K562 (cell line): Measurements from ENCODE around the gene HES6. TPM values are rescaled to one million over a fixed set of nuclear protein-coding genes. Genes with fewer than 3 reads are reported as not detected.

Experiments used
- CEBPG ChIP-seq, 3 experiments: fragments of 200-800 bp in 1 of 3; sonication (Bioruptor generic) in 1 of 3; sonication (generic) in 1 of 3; formaldehyde crosslinking in 1 of 3; IDR thresholded peaks in 2 of 3; conservative IDR thresholded peaks in 1 of 3; 2 replicates each; pipeline versions ENCODE4 v1.6.1 to v1.8.0; 2016 to 2022; ENCODE audit warnings: missing compliant biosample characterization in 2 of 3, missing genetic modification characterization in 2 of 3, mild to moderate bottlenecking in 1 of 3, missing genetic modification reagents in 1 of 3
- ETS2 ChIP-seq: IDR thresholded peaks from 2 replicates; pipeline ENCODE4 v1.6.1; 2016; ENCODE audit warnings: borderline replicate concordance, missing genetic modification characterization, mild to moderate bottlenecking, moderate library complexity, missing compliant biosample characterization; ENCODE audit not compliant: poor library complexity, severe bottlenecking
- HOMEZ ChIP-seq: fragments of 250-450 bp; sonication (Bioruptor Pico); IDR thresholded peaks from 2 replicates; pipeline ENCODE4 v1.4.0; 2020; ENCODE audit warnings: mild to moderate bottlenecking, moderate library complexity
- RFX5 ChIP-seq: IDR thresholded peaks from 2 replicates; pipeline ENCODE4 v1.6.1; 2011; ENCODE audit warnings: low read depth, mild to moderate bottlenecking, improper control_type of control experiment, low read length
- SIN3A ChIP-seq, 2 experiments: fragments of 150-350 bp in 1 of 2; IDR thresholded peaks; 2 replicates each; pipeline ENCODE4 v1.6.1; 2011 to 2016; ENCODE audit warnings: borderline replicate concordance in 2 of 2, low read depth in 2 of 2, low read length in 2 of 2, mild to moderate bottlenecking in 2 of 2, moderate library complexity in 2 of 2; ENCODE audit not compliant: control insufficient read depth in 1 of 2
- polyA plus RNA-seq, 8 experiments: library from polyadenylated mRNA; depleted of rRNA in 4 of 8; stranded (reverse) in 5 of 8; unstranded in 3 of 8; fragments of >200 nt; fragmentation: Nextera tagmentation in 2 of 8; fragmentation: Illumina TruSeq in 1 of 8; extraction: Ambion mirVana in 2 of 8; extraction: Trizol in 1 of 8; gene quantifications; 2 replicates each; pipeline versions ENCODE4 v1.2.1 to v1.2.3, GENCODE V29; 2011 to 2014; ENCODE audit warnings: inconsistent platforms in 1 of 8, missing spikeins in 1 of 8
- total RNA-seq, 7 experiments: library from RNA; depleted of rRNA in 6 of 7; stranded (reverse); fragments of >200 nt in 6 of 7; fragmentation: Illumina TruSeq in 2 of 7; extraction: Trizol in 2 of 7; gene quantifications; 2 replicates each; pipeline versions ENCODE4 v1.2.1 to v1.2.3, GENCODE V29; 2011 to 2021; ENCODE audit warnings: low replicate concordance in 1 of 7
- TF ChIP-seq, protein P1 (sequence below): fragments of 450-650 bp; IDR thresholded peaks from 2 replicates; pipeline ENCODE4 v1.6.1; 2018; ENCODE audit not compliant: partially characterized antibody

Gene HES6
- total and polyA plus RNA-seq, 9 of the 15 experiments (the other 6 are each of a cell fraction or from before 2014, with no cell fraction given), result 6.2 to 133 (median 29.2) TPM

DNA sequence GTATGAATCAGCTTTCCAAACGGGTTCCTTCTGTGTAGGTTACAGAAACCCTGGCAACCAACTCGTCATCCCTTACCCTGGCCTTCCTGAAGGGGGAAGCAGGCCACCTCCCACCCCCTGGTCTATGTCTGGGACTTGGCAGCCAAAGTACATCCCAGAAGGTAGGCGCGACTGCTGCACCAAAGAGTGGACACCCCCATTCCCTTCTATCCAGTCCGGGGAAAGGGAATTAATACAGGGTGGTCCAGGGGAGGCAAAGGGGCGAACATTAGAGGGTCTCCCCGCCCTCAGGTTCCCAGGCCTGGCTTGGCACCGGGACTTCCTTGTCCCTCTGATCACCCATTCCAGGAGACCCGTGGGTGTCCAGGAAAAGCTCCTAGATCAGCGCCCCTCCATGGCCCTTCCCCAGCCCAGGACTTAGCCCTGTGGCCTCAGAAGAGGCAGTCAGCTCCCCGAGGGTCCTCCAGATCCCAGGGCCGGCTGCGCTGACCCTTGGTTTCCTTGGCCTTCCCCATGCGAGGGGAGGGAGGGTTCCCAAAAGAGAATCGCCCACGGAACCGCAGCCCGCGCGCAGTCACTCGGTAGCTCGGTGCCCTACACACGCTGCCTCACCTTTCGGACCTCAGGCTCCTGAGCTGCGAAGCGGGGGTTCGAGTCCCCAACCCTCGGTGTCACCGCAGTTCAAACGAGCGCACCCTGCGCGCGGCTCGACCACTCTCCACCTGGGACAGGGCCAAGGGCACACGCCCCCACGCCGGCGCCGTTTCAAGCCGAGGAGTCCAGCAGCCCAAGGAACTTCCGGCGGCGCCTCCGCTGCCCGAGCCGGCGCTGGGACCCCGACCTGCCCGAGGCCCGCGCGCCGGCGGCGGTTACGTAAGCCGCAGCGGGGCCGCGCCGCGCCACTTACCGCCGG lies 48.2 kb upstream of the HES6 start, which contains the start of gene PER2 (continued):
- TF ChIP-seq HOMEZ (CRISPR knock-in tag) (no peak), ETS2 (tag) (no peak), SIN3A (IDR thresholded peaks at IDR 0.05; ENCODE audit: borderline replicate concordance in 2 of 2, control insufficient read depth in 1 of 2, low read depth in 2 of 2, low read length in 2 of 2) (0 out of 4 replicates have a peak, but pooled peaks of 1 of the 2 experiments have one; percentile 20), RFX5 (peak; percentile 58; the same call in 1 of the 2 replicates), CEBPG (CRISPR knock-in tag; IDR thresholded peaks at IDR 0.05) (no peak), CEBPG (tag; conservative IDR thresholded peaks at IDR 0.05 in 1 of 2, IDR thresholded peaks at IDR 0.05 in 1 of 2) (peak in 1 of 2 experiments; percentile 64; a peak in 2 of 4 replicates)
- TF ChIP-seq, protein P1, sequence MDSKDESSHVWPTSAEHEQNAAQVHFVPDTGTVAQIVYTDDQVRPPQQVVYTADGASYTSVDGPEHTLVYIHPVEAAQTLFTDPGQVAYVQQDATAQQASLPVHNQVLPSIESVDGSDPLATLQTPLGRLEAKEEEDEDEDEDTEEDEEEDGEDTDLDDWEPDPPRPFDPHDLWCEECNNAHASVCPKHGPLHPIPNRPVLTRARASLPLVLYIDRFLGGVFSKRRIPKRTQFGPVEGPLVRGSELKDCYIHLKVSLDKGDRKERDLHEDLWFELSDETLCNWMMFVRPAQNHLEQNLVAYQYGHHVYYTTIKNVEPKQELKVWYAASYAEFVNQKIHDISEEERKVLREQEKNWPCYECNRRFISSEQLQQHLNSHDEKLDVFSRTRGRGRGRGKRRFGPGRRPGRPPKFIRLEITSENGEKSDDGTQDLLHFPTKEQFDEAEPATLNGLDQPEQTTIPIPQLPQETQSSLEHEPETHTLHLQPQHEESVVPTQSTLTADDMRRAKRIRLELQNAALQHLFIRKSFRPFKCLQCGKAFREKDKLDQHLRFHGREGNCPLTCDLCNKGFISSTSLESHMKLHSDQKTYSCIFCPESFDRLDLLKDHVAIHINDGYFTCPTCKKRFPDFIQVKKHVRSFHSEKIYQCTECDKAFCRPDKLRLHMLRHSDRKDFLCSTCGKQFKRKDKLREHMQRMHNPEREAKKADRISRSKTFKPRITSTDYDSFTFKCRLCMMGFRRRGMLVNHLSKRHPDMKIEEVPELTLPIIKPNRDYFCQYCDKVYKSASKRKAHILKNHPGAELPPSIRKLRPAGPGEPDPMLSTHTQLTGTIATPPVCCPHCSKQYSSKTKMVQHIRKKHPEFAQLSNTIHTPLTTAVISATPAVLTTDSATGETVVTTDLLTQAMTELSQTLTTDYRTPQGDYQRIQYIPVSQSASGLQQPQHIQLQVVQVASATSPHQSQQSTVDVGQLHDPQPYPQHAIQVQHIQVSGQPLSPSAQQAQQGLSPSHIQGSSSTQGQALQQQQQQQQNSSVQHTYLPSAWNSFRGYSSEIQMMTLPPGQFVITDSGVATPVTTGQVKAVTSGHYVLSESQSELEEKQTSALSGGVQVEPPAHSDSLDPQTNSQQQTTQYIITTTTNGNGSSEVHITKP, result peak; percentile 53
- TF ChIP-seq, all 486 proteins: peak for 20
